GM19238 (cell line): Measurements from ENCODE around the gene HMHB1.

Experiments
- DNase-seq: peaks from one replicate; pipeline ENCODE4 v3.0.0; 2011; ENCODE audit warnings: low spot score; ENCODE audit not compliant: insufficient read length

The HMHB1 gene

GRCh38 chr5:143865426-143866025 is 53.6 kb downstream of the HMHB1 start:
- no peak for DNase-seq
